Measurements from ENCODE around the gene DPP10.

DPP10 gene

GRCh38 chr2:115294999-115295398 lies 852.6 kb downstream of the DPP10 start:
- no peaks in the 10 kb centered on the region for H3K36me3 ChIP-seq (ENCODE audit: insufficient read depth, low read length)
- H3K9ac ChIP-seq (ENCODE audit: low read length) = no peak overlapping the region
- H3K4me1 ChIP-seq (ENCODE audit: insufficient read depth, low read length) = no peaks in the 10 kb centered on the region
- no peak overlapping the region for H3K4me3 ChIP-seq (ENCODE audit: low read depth in 1 of 2, low read length in 2 of 2)
- H3K27me3 ChIP-seq (ENCODE audit: control insufficient read depth in 1 of 2, insufficient read depth in 2 of 2, low read length in 2 of 2) = no peaks in the 10 kb centered on the region
- no peak overlapping the region for H3K27ac ChIP-seq (ENCODE audit: low read depth, low read length)
- H3K9me3 ChIP-seq (ENCODE audit: low read length) = no peaks in the 10 kb centered on the region

- Histone ChIP-seq H3K9ac (ENCODE audit: low read length) (no peak overlapping the region), H3K9me3 (ENCODE audit: low read length) (no peaks in the 10 kb centered on the region), H3K27ac (ENCODE audit: low read depth, low read length) (no peak overlapping the region), H3K4me3 (ENCODE audit: low read depth in 1 of 2, low read length in 2 of 2) (no peak overlapping the region), H3K36me3 (ENCODE audit: insufficient read depth, low read length) (no peaks in the 10 kb centered on the region), H3K4me1 (ENCODE audit: insufficient read depth, low read length) (no peaks in the 10 kb centered on the region), H3K27me3 (ENCODE audit: control insufficient read depth in 1 of 2, insufficient read depth in 2 of 2, low read length in 2 of 2) (no peaks in the 10 kb centered on the region)
Measured at GRCh38 chr2:115297056-115297455, 854.6 kb downstream of the DPP10 start.

- H3K36me3 ChIP-seq (ENCODE audit: insufficient read depth, low read length) = no peaks in the 10 kb centered on the region
- no peak overlapping the region for H3K9ac ChIP-seq (ENCODE audit: low read length)
- no peak overlapping the region for H3K27ac ChIP-seq (ENCODE audit: low read depth, low read length)
- H3K27me3 ChIP-seq (ENCODE audit: control insufficient read depth in 1 of 2, insufficient read depth in 2 of 2, low read length in 2 of 2) = no peaks in the 10 kb centered on the region
- no peaks in the 10 kb centered on the region for H3K9me3 ChIP-seq (ENCODE audit: low read length)
- H3K4me3 ChIP-seq (ENCODE audit: low read depth in 1 of 2, low read length in 2 of 2) = no peak overlapping the region
- no peaks in the 10 kb centered on the region for H3K4me1 ChIP-seq (ENCODE audit: insufficient read depth, low read length)
Measured at GRCh38 chr2:115299199-115299598, 856.8 kb downstream of the DPP10 start.

GRCh38 chr2:115305712-115306111 lies 863.3 kb downstream of the DPP10 start:
- no peaks in the 10 kb centered on the region for H3K27me3 ChIP-seq (ENCODE audit: control insufficient read depth in 1 of 2, insufficient read depth in 2 of 2, low read length in 2 of 2)
- no peak overlapping the region for H3K27ac ChIP-seq (ENCODE audit: low read depth, low read length)
- H3K9ac ChIP-seq (ENCODE audit: low read length) = no peak overlapping the region
- no peaks in the 10 kb centered on the region for H3K9me3 ChIP-seq (ENCODE audit: low read length)
- H3K4me3 ChIP-seq (ENCODE audit: low read depth in 1 of 2, low read length in 2 of 2) = no peak overlapping the region
- no peaks in the 10 kb centered on the region for H3K36me3 ChIP-seq (ENCODE audit: insufficient read depth, low read length)
- no peaks in the 10 kb centered on the region for H3K4me1 ChIP-seq (ENCODE audit: insufficient read depth, low read length)

GRCh38 chr2:115314119-115314518 lies 871.7 kb downstream of the DPP10 start:
- no peaks in the 10 kb centered on the region for H3K4me1 ChIP-seq (ENCODE audit: insufficient read depth, low read length)
- H3K27ac ChIP-seq (ENCODE audit: low read depth, low read length) = no peak overlapping the region
- H3K36me3 ChIP-seq (ENCODE audit: insufficient read depth, low read length) = no peaks in the 10 kb centered on the region
- H3K9me3 ChIP-seq (ENCODE audit: low read length) = no peaks in the 10 kb centered on the region
- H3K27me3 ChIP-seq (ENCODE audit: control insufficient read depth in 1 of 2, insufficient read depth in 2 of 2, low read length in 2 of 2) = no peaks in the 10 kb centered on the region
- H3K4me3 ChIP-seq (ENCODE audit: low read depth in 1 of 2, low read length in 2 of 2) = no peak overlapping the region
- H3K9ac ChIP-seq (ENCODE audit: low read length) = no peak overlapping the region

- H3K9me3 ChIP-seq (ENCODE audit: low read length) = no peaks in the 10 kb centered on the region
- H3K27ac ChIP-seq (ENCODE audit: low read depth, low read length) = no peak overlapping the region
- H3K4me3 ChIP-seq (ENCODE audit: low read depth in 1 of 2, low read length in 2 of 2) = no peak overlapping the region
- no peaks in the 10 kb centered on the region for H3K36me3 ChIP-seq (ENCODE audit: insufficient read depth, low read length)
- H3K4me1 ChIP-seq (ENCODE audit: insufficient read depth, low read length) = no peaks in the 10 kb centered on the region
- H3K27me3 ChIP-seq (ENCODE audit: control insufficient read depth in 1 of 2, insufficient read depth in 2 of 2, low read length in 2 of 2) = no peaks in the 10 kb centered on the region
- no peak overlapping the region for H3K9ac ChIP-seq (ENCODE audit: low read length)
Measured at GRCh38 chr2:115327061-115327460, 884.6 kb downstream of the DPP10 start.

GRCh38 chr2:115359550-115359949 lies 917.1 kb downstream of the DPP10 start:
- no peak overlapping the region for H3K27ac ChIP-seq (ENCODE audit: low read depth, low read length)
- no peaks in the 10 kb centered on the region for H3K36me3 ChIP-seq (ENCODE audit: insufficient read depth, low read length)
- no peak overlapping the region for H3K4me3 ChIP-seq (ENCODE audit: low read depth in 1 of 2, low read length in 2 of 2)
- H3K27me3 ChIP-seq (ENCODE audit: control insufficient read depth in 1 of 2, insufficient read depth in 2 of 2, low read length in 2 of 2) = no peaks in the 10 kb centered on the region
- H3K9me3 ChIP-seq (ENCODE audit: low read length) = no peaks in the 10 kb centered on the region
- no peaks in the 10 kb centered on the region for H3K4me1 ChIP-seq (ENCODE audit: insufficient read depth, low read length)
- no peak overlapping the region for H3K9ac ChIP-seq (ENCODE audit: low read length)

- Histone ChIP-seq H3K27ac (ENCODE audit: low read depth, low read length) (no peak overlapping the region), H3K9me3 (ENCODE audit: low read length) (no peaks in the 10 kb centered on the region), H3K4me1 (ENCODE audit: insufficient read depth, low read length) (no peaks in the 10 kb centered on the region), H3K4me3 (ENCODE audit: low read depth in 1 of 2, low read length in 2 of 2) (no peak overlapping the region), H3K36me3 (ENCODE audit: insufficient read depth, low read length) (no peaks in the 10 kb centered on the region), H3K9ac (ENCODE audit: low read length) (no peak overlapping the region), H3K27me3 (ENCODE audit: control insufficient read depth in 1 of 2, insufficient read depth in 2 of 2, low read length in 2 of 2) (no peaks in the 10 kb centered on the region)
Measured at GRCh38 chr2:115364093-115364492, 921.7 kb downstream of the DPP10 start.

GRCh38 chr2:115369400-115369799 lies 927.0 kb downstream of the DPP10 start:
- no peaks in the 10 kb centered on the region for H3K4me1 ChIP-seq (ENCODE audit: insufficient read depth, low read length)
- no peak overlapping the region for H3K27ac ChIP-seq (ENCODE audit: low read depth, low read length)
- H3K9me3 ChIP-seq (ENCODE audit: low read length) = no peaks in the 10 kb centered on the region
- H3K36me3 ChIP-seq (ENCODE audit: insufficient read depth, low read length) = no peaks in the 10 kb centered on the region
- H3K27me3 ChIP-seq (ENCODE audit: control insufficient read depth in 1 of 2, insufficient read depth in 2 of 2, low read length in 2 of 2) = no peaks in the 10 kb centered on the region
- no peak overlapping the region for H3K9ac ChIP-seq (ENCODE audit: low read length)
- no peak overlapping the region for H3K4me3 ChIP-seq (ENCODE audit: low read depth in 1 of 2, low read length in 2 of 2)

GRCh38 chr2:115374981-115375380 lies 932.5 kb downstream of the DPP10 start:
- Histone ChIP-seq H3K4me1 (ENCODE audit: insufficient read depth, low read length) (no peaks in the 10 kb centered on the region), H3K36me3 (ENCODE audit: insufficient read depth, low read length) (no peaks in the 10 kb centered on the region), H3K9me3 (ENCODE audit: low read length) (no peaks in the 10 kb centered on the region), H3K27ac (ENCODE audit: low read depth, low read length) (no peak overlapping the region), H3K27me3 (ENCODE audit: control insufficient read depth in 1 of 2, insufficient read depth in 2 of 2, low read length in 2 of 2) (no peaks in the 10 kb centered on the region), H3K9ac (ENCODE audit: low read length) (no peak overlapping the region), H3K4me3 (ENCODE audit: low read depth in 1 of 2, low read length in 2 of 2) (no peak overlapping the region)

- H3K9ac ChIP-seq (ENCODE audit: low read length) = no peak overlapping the region
- H3K4me3 ChIP-seq (ENCODE audit: low read depth in 1 of 2, low read length in 2 of 2) = no peak overlapping the region
- no peaks in the 10 kb centered on the region for H3K9me3 ChIP-seq (ENCODE audit: low read length)
- H3K27ac ChIP-seq (ENCODE audit: low read depth, low read length) = no peak overlapping the region
- H3K36me3 ChIP-seq (ENCODE audit: insufficient read depth, low read length) = no peaks in the 10 kb centered on the region
- H3K4me1 ChIP-seq (ENCODE audit: insufficient read depth, low read length) = no peaks in the 10 kb centered on the region
- no peaks in the 10 kb centered on the region for H3K27me3 ChIP-seq (ENCODE audit: control insufficient read depth in 1 of 2, insufficient read depth in 2 of 2, low read length in 2 of 2)
Measured at GRCh38 chr2:115384399-115384798, 942.0 kb downstream of the DPP10 start.

- H3K4me1 ChIP-seq (ENCODE audit: insufficient read depth, low read length) = no peaks in the 10 kb centered on the region
- no peak overlapping the region for H3K4me3 ChIP-seq (ENCODE audit: low read depth in 1 of 2, low read length in 2 of 2)
- H3K27me3 ChIP-seq (ENCODE audit: control insufficient read depth in 1 of 2, insufficient read depth in 2 of 2, low read length in 2 of 2) = no peaks in the 10 kb centered on the region
- H3K9ac ChIP-seq (ENCODE audit: low read length) = no peak overlapping the region
- H3K27ac ChIP-seq (ENCODE audit: low read depth, low read length) = no peak overlapping the region
- H3K9me3 ChIP-seq (ENCODE audit: low read length) = no peaks in the 10 kb centered on the region
- no peaks in the 10 kb centered on the region for H3K36me3 ChIP-seq (ENCODE audit: insufficient read depth, low read length)
Measured at GRCh38 chr2:115386465-115386864, 944.0 kb downstream of the DPP10 start.
